NCI-H2107 treated with DMSO at 0.1 percent for 48 hours (cell line): ENCODE data around the gene CA12.

Source experiments
- DNase-seq: peaks from one replicate; lab custom pipeline; 2025; ENCODE audit not compliant: unreplicated experiment; lab: John Stamatoyannopoulos, UW

The CA12 gene

GRCh38 chr15:63276342-63277037 is 105.2 kb downstream of the CA12 start:
- no peak for DNase-seq

DNA sequence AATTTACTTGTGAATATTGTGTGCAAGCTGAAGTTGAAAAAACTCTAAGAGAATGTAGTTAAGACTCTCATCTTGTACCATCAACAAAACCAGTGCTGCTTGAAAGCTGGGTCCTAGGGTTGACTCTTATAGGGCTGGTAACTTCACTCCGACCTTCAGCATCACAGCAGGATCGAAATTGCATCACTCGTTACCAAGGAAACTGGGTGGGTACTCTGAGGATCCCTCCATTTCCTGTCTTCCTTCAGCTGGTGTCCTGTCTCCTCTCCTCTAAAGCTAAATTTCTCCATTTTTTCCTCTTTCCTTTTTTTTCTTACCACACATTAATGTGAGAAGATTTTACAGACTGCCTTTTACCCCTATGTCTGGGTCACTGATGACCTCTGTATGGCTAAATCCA is 107.2 kb downstream of the CA12 start:
- no peak for DNase-seq
